Thyroid gland (tissue), 4 donors: ENCODE measurements around the gene TRAM2. TPM values are rescaled to one million over a fixed set of nuclear protein-coding genes. Genes with fewer than 3 reads are reported as not detected.
A peak's percentile ranks its signal among the peaks of the same experiment; 100 is the strongest.

ENCODE experiments used
- DNase-seq, 2 donors: peaks; one replicate each; pipeline ENCODE4 v3.0.0-alpha.2; 2019
- H3K27ac ChIP-seq, 3 donors: fragments of 200-600 bp; sonication (generic); 1 replicate in 2 of 3; 2 replicates in 1 of 3; pipeline ENCODE4 v1.5.1; 2016 to 2019; ENCODE audit warnings: mild to moderate bottlenecking in 1 of 3, moderate library complexity in 1 of 3
- H3K27me3 ChIP-seq: fragments of 200-600 bp; sonication (generic); one replicate; pipeline ENCODE4 v1.5.1; 2019
- H3K36me3 ChIP-seq, 2 donors: fragments of 200-600 bp; sonication (generic); one replicate each; pipeline ENCODE4 v1.5.1; 2016 to 2019
- H3K4me1 ChIP-seq, 2 donors: fragments of 200-600 bp; sonication (generic); one replicate each; pipeline ENCODE4 v1.5.1; 2017 to 2019
- H3K4me3 ChIP-seq, 3 donors: fragments of 200-600 bp; sonication (generic); replicated peaks in 1 of 3; 1 replicate in 2 of 3; 2 replicates in 1 of 3; pipeline ENCODE4 v1.5.1; 2016; ENCODE audit warnings: mild to moderate bottlenecking in 1 of 3
- H3K9me3 ChIP-seq: fragments of 200-600 bp; sonication (generic); one replicate; pipeline ENCODE4 v1.5.1; 2017
- CTCF ChIP-seq, 6 experiments: fragments of 200-600 bp in 3 of 6; fragments of 450-650 bp in 3 of 6; sonication (generic) in 3 of 6; IDR thresholded peaks; one replicate each; pipeline ENCODE4 v1.5.1; 2016 to 2019; ENCODE audit warnings: antibody characterized with exemption in 6 of 6, mild to moderate bottlenecking in 2 of 6, inconsistent platforms in 1 of 6, moderate library complexity in 1 of 6
- POLR2A ChIP-seq, 2 donors: fragments of 450-650 bp; IDR thresholded peaks; one replicate each; pipeline ENCODE4 v1.6.1; 2017; ENCODE audit warnings: antibody characterized with exemption in 2 of 2, mild to moderate bottlenecking in 2 of 2, moderate library complexity in 1 of 2
- WGBS, 2 donors: methylation state at CpG; one replicate each; pipeline ENCODE4 v1.1.5; 2017; 5-methylcytosine and 5-hydroxymethylcytosine counted together
- intact Hi-C: fragments of 100-400 bp; cut with DNase I; formaldehyde crosslinking; loops from one replicate; pipeline ENCODE4 v1.15.1; 2023
- total RNA-seq, 4 donors: library from RNA; depleted of rRNA; stranded (reverse); fragments of >200 nt; gene quantifications; one replicate each; pipeline ENCODE4 v1.2.3, GENCODE V29; 2016

TRAM2 gene
- total RNA-seq, 4 donors from 2014 or later: 16.5 to 21.8 (median 19.7) TPM

DNA sequence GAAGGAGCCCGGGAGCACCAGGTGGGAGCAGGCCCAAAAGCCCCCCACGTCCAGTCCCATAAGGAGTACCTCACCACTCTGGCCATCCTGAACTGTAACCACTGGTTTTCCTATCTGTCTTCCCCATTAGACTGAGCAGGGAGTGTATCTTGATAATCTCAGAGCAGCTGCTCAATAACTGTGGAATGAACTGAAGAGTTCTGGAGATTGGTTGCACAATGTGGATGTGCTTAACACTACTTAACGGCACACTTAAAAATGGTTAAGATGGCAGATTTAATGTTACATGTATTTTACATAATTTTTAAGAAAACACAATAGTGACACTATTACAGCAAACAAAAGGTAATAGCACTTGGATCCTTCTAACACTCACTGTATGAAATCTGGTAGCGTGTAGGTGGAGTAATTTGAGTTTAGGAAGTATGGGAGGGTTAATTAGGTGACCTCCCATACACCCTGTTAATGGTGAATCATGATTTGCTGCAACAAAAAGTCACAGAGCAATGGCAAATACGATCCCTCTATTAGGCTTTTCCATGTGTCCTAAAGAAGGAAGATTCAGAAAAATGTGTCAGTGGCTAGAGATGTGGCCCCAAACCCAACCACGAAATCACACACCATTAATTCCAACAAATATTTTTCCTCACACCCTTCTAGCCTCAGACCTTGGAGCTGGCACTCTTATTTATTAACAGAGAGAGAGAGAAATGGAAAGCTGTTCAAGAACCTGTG, 18.4 kb downstream of the TRAM2 start:
- Histone ChIP-seq H3K27me3 (no peaks in the 10 kb centered on the region), H3K36me3 (no peaks in the 10 kb centered on the region), H3K9me3 (no peaks in the 10 kb centered on the region), H3K4me3 (no peak overlapping the region), H3K27ac (no peak overlapping the region), H3K4me1 (peaks cover 24 to 45% of the 10 kb centered on the region in 2 donors)
- intact Hi-C loops: no loop called here
- TF ChIP-seq POLR2A (IDR thresholded peaks at IDR 0.05): no peak
- TF ChIP-seq CTCF (IDR thresholded peaks at IDR 0.05): no peak
- no peak for DNase-seq
- 65 to 69% methylated on average over 6 of the region's 6 CpGs for WGBS, 2 donors

- peak; percentile 15 to 37 for DNase-seq
- intact Hi-C loops: no loop called here
- TF ChIP-seq POLR2A (IDR thresholded peaks at IDR 0.05) (no peak), CTCF (IDR thresholded peaks at IDR 0.05) (no peak)
- Histone ChIP-seq H3K4me1 (peaks cover 28 to 52% of the 10 kb centered on the region in 2 donors), H3K4me3 (no peak overlapping the region), H3K36me3 (no peaks in the 10 kb centered on the region), H3K27ac (no peak overlapping the region), H3K27me3 (no peaks in the 10 kb centered on the region), H3K9me3 (no peaks in the 10 kb centered on the region)
- 37 to 42% methylated on average over 11 of the region's 11 CpGs for WGBS, 2 donors
These were observed 19.2 kb downstream of the TRAM2 start for GRCh38 chr6:52557389-52558265.

DNA sequence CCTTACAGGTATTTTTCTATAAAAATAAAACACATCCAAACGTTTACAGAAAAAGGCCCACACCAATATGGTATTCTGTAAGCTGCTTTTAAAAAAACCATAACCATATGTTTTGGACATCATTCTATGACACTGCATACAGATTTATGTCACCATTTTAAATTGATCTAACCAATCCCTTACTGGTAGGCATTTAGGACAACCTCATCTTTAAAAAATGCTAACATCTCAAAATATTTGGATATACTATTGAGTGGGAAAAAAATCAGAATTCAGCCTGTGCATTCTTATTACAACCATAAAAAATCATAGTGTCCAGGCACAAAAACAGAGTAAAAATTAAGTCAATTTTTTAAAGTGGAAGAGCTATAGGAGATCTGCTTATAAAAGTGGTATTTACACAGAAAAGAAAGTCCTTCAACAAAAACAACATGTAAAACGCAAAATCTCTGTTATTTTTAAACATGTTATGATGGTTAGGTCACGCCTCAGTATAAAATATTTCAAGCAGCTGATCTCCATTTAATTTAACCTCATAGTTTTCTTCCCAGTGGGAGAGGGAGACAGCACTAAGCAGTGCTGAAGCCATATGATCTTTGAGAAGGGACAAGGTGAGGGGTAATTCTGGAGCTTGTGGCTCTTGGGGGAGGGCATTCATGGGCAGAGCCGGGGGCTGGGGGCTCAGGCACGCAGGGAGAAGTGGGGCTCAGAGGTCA, 21.2 kb downstream of the TRAM2 start:
- Histone ChIP-seq H3K4me3 (no peak overlapping the region), H3K27me3 (no peaks in the 10 kb centered on the region), H3K9me3 (no peaks in the 10 kb centered on the region), H3K27ac (no peak overlapping the region), H3K36me3 (no peaks in the 10 kb centered on the region), H3K4me1 (peaks cover 48 to 72% of the 10 kb centered on the region in 2 donors)
- 49 to 57% methylated on average over 5 of the region's 5 CpGs for WGBS, 2 donors
- no peak for DNase-seq
- TF ChIP-seq CTCF (IDR thresholded peaks at IDR 0.05): no peak
- no peak for TF ChIP-seq POLR2A (IDR thresholded peaks at IDR 0.05)
- intact Hi-C loops: no loop called here

- WGBS, 2 donors: 96 to 98% methylated on average over 6 of the region's 6 CpGs
- H3K27ac ChIP-seq: no peak overlapping the region
- H3K27me3 ChIP-seq: no peaks in the 10 kb centered on the region
- H3K36me3 ChIP-seq: no peaks in the 10 kb centered on the region
- no peak for TF ChIP-seq CTCF (IDR thresholded peaks at IDR 0.05)
- H3K4me1 ChIP-seq: peaks cover 51 to 78% of the 10 kb centered on the region in 2 donors
- no peak for DNase-seq
- H3K9me3 ChIP-seq: no peaks in the 10 kb centered on the region
- H3K4me3 ChIP-seq: no peak overlapping the region
- intact Hi-C loops: no loop called here
These were observed 22.1 kb downstream of the TRAM2 start for GRCh38 chr6:52554684-52555280.
